ENCODE measurements around the gene KMT2C. TPM values are rescaled to one million over a fixed set of nuclear protein-coding genes. Genes with fewer than 3 reads are reported as not detected.
"Not testable (repeated sequence)": the region's sequence is repeated elsewhere in the genome, so short reads cannot be mapped to it uniquely, and the experiment has no call there.

The KMT2C gene
- total and polyA plus RNA-seq, 9 donors, result 15.5 to 40.6 (median 33.2) TPM

GRCh38 chr7:152430854-152431253 lies 4.9 kb downstream of the KMT2C start:
- H3K4me3 ChIP-seq (ENCODE audit: low read length), result no peak overlapping the region
- H3K36me3 ChIP-seq (ENCODE audit: control insufficient read depth, insufficient read depth, low read length), result no peaks in the 10 kb centered on the region
- H3K9me3 ChIP-seq (replicated peaks; ENCODE audit: control insufficient read depth, low read depth, low read length), result no peaks in the 10 kb centered on the region
- peaks cover 8% of the 10 kb centered on the region for H3K4me1 ChIP-seq (ENCODE audit: control insufficient read depth, insufficient read depth, low read length)
- peaks cover 2% of the 10 kb centered on the region for H3K27me3 ChIP-seq (ENCODE audit: control insufficient read depth, insufficient read depth, low read length)
- WGBS (ENCODE audit: insufficient coverage), result no CpG with 5 or more reads among the region's 3 CpGs
- DNase-seq, result no peak
- H3K27ac ChIP-seq (ENCODE audit: low read length), result no peak overlapping the region

GRCh38 chr7:152430118-152430517 lies 5.7 kb downstream of the KMT2C start:
- H3K27ac ChIP-seq (ENCODE audit: low read length), result not testable (repeated sequence)

GRCh38 chr7:152424348-152425108 lies 11.3 kb downstream of the KMT2C start:
- Histone ChIP-seq H3K36me3 (ENCODE audit: control insufficient read depth, insufficient read depth, low read length) (no peaks in the 10 kb centered on the region), H3K4me1 (ENCODE audit: control insufficient read depth, insufficient read depth, low read length) (no peaks in the 10 kb centered on the region), H3K27ac (ENCODE audit: low read length) (no peak overlapping the region), H3K9me3 (replicated peaks; ENCODE audit: control insufficient read depth, low read depth, low read length) (peaks cover 12% of the 10 kb centered on the region), H3K4me3 (ENCODE audit: low read length) (no peak overlapping the region), H3K27me3 (ENCODE audit: control insufficient read depth, insufficient read depth, low read length) (no peaks in the 10 kb centered on the region)
- DNase-seq, result no peak
- WGBS (ENCODE audit: insufficient coverage), result 97% methylated on average over 4 of the region's 8 CpGs

More at GRCh38 chr7:152430118-152430517, 5.7 kb downstream of the KMT2C start:
- not testable (repeated sequence) for H3K36me3 ChIP-seq (ENCODE audit: control insufficient read depth, insufficient read depth, low read length); H3K4me1 ChIP-seq (ENCODE audit: control insufficient read depth, insufficient read depth, low read length); DNase-seq; H3K9me3 ChIP-seq (replicated peaks; ENCODE audit: control insufficient read depth, low read depth, low read length); H3K27me3 ChIP-seq (ENCODE audit: control insufficient read depth, insufficient read depth, low read length); H3K4me3 ChIP-seq (ENCODE audit: low read length)
- WGBS (ENCODE audit: insufficient coverage), result no CpG with 5 or more reads among the region's 5 CpGs

- no peak for DNase-seq
- 100% methylated on average over 1 of the region's 3 CpGs for WGBS (ENCODE audit: insufficient coverage)
- Histone ChIP-seq H3K36me3 (ENCODE audit: control insufficient read depth, insufficient read depth, low read length) (no peaks in the 10 kb centered on the region), H3K4me3 (ENCODE audit: low read length) (no peak overlapping the region), H3K27ac (ENCODE audit: low read length) (no peak overlapping the region), H3K9me3 (replicated peaks; ENCODE audit: control insufficient read depth, low read depth, low read length) (peaks cover 12% of the 10 kb centered on the region), H3K27me3 (ENCODE audit: control insufficient read depth, insufficient read depth, low read length) (no peaks in the 10 kb centered on the region), H3K4me1 (ENCODE audit: control insufficient read depth, insufficient read depth, low read length) (no peaks in the 10 kb centered on the region)
These were observed 11.8 kb downstream of the KMT2C start for GRCh38 chr7:152423991-152424347.

GRCh38 chr7:152423171-152423570 lies 12.6 kb downstream of the KMT2C start:
- 100% methylated on average over 3 of the region's 4 CpGs for WGBS (ENCODE audit: insufficient coverage)
- not testable (repeated sequence) for DNase-seq; H3K27ac ChIP-seq (ENCODE audit: low read length); H3K4me1 ChIP-seq (ENCODE audit: control insufficient read depth, insufficient read depth, low read length); H3K36me3 ChIP-seq (ENCODE audit: control insufficient read depth, insufficient read depth, low read length); H3K27me3 ChIP-seq (ENCODE audit: control insufficient read depth, insufficient read depth, low read length); H3K4me3 ChIP-seq (ENCODE audit: low read length)
- H3K9me3 ChIP-seq (replicated peaks; ENCODE audit: control insufficient read depth, low read depth, low read length), result peaks cover 12% of the 10 kb centered on the region

- H3K36me3 ChIP-seq (ENCODE audit: control insufficient read depth, insufficient read depth, low read length); H3K27me3 ChIP-seq (ENCODE audit: control insufficient read depth, insufficient read depth, low read length); H3K4me3 ChIP-seq (ENCODE audit: low read length); H3K27ac ChIP-seq (ENCODE audit: low read length); DNase-seq; H3K4me1 ChIP-seq (ENCODE audit: control insufficient read depth, insufficient read depth, low read length): not testable (repeated sequence)
- peaks cover 12% of the 10 kb centered on the region for H3K9me3 ChIP-seq (replicated peaks; ENCODE audit: control insufficient read depth, low read depth, low read length)
These were observed 14.9 kb downstream of the KMT2C start for GRCh38 chr7:152420950-152421349.

GRCh38 chr7:152419473-152420429 lies 16.1 kb downstream of the KMT2C start:
- no peaks in the 10 kb centered on the region for H3K27me3 ChIP-seq (ENCODE audit: control insufficient read depth, insufficient read depth, low read length)
- DNase-seq, result no peak
- H3K4me1 ChIP-seq (ENCODE audit: control insufficient read depth, insufficient read depth, low read length), result no peaks in the 10 kb centered on the region
- peaks cover 12% of the 10 kb centered on the region for H3K9me3 ChIP-seq (replicated peaks; ENCODE audit: control insufficient read depth, low read depth, low read length)
- H3K27ac ChIP-seq (ENCODE audit: low read length), result no peak overlapping the region
- 100% methylated on average over 2 of the region's 5 CpGs for WGBS (ENCODE audit: insufficient coverage)
- no peaks in the 10 kb centered on the region for H3K36me3 ChIP-seq (ENCODE audit: control insufficient read depth, insufficient read depth, low read length)
- H3K4me3 ChIP-seq (ENCODE audit: low read length), result no peak overlapping the region

GRCh38 chr7:152414779-152415178 lies 21.0 kb downstream of the KMT2C start:
- Histone ChIP-seq H3K9me3 (replicated peaks; ENCODE audit: control insufficient read depth, low read depth, low read length) (no peaks in the 10 kb centered on the region), H3K4me1 (ENCODE audit: control insufficient read depth, insufficient read depth, low read length) (no peaks in the 10 kb centered on the region), H3K36me3 (ENCODE audit: control insufficient read depth, insufficient read depth, low read length) (no peaks in the 10 kb centered on the region), H3K4me3 (ENCODE audit: low read length) (no peak overlapping the region), H3K27ac (ENCODE audit: low read length) (no peak overlapping the region), H3K27me3 (ENCODE audit: control insufficient read depth, insufficient read depth, low read length) (no peaks in the 10 kb centered on the region)
- WGBS (ENCODE audit: insufficient coverage), result 100% methylated on average over 1 of the region's 2 CpGs
- no peak for DNase-seq

GRCh38 chr7:152411389-152411788 lies 24.4 kb downstream of the KMT2C start:
- no peak overlapping the region for H3K4me3 ChIP-seq (ENCODE audit: low read length)
- H3K9me3 ChIP-seq (replicated peaks; ENCODE audit: control insufficient read depth, low read depth, low read length), result peaks cover 8% of the 10 kb centered on the region
- no peaks in the 10 kb centered on the region for H3K27me3 ChIP-seq (ENCODE audit: control insufficient read depth, insufficient read depth, low read length)
- 0% methylated on average over 2 of the region's 5 CpGs for WGBS (ENCODE audit: insufficient coverage)
- H3K27ac ChIP-seq (ENCODE audit: low read length), result no peak overlapping the region
- no peaks in the 10 kb centered on the region for H3K4me1 ChIP-seq (ENCODE audit: control insufficient read depth, insufficient read depth, low read length)
- no peaks in the 10 kb centered on the region for H3K36me3 ChIP-seq (ENCODE audit: control insufficient read depth, insufficient read depth, low read length)
- peak; percentile 53 for DNase-seq

GRCh38 chr7:152406491-152406890 lies 29.3 kb downstream of the KMT2C start:
- no peaks in the 10 kb centered on the region for H3K36me3 ChIP-seq (ENCODE audit: control insufficient read depth, insufficient read depth, low read length)
- 28% methylated on average over 3 of the region's 3 CpGs for WGBS (ENCODE audit: insufficient coverage)
- H3K27ac ChIP-seq (ENCODE audit: low read length), result no peak overlapping the region
- H3K9me3 ChIP-seq (replicated peaks; ENCODE audit: control insufficient read depth, low read depth, low read length), result peaks cover 38% of the 10 kb centered on the region
- H3K4me1 ChIP-seq (ENCODE audit: control insufficient read depth, insufficient read depth, low read length), result no peaks in the 10 kb centered on the region
- H3K4me3 ChIP-seq (ENCODE audit: low read length), result no peak overlapping the region
- DNase-seq, result no peak
- no peaks in the 10 kb centered on the region for H3K27me3 ChIP-seq (ENCODE audit: control insufficient read depth, insufficient read depth, low read length)

Measured in muscle of leg (tissue), 11 donors.